HepG2 (cell line): Measurements from ENCODE around the gene RNH1. TPM values are rescaled to one million over a fixed set of nuclear protein-coding genes. Genes with fewer than 3 reads are reported as not detected.

Experiments
- ARNT ChIP-seq: fragments of 450-650 bp; IDR thresholded peaks from 2 replicates; pipeline ENCODE4 v1.6.1; 2017
- CENPT ChIP-seq: sonication (generic); formaldehyde crosslinking; IDR thresholded peaks from 2 replicates; pipeline ENCODE4 v1.8.0; 2022; ENCODE audit warnings: low read depth, mild to moderate bottlenecking, moderate library complexity, missing genetic modification reagents
- CREM ChIP-seq, 2 experiments: sonication (generic) in 1 of 2; formaldehyde crosslinking in 1 of 2; IDR thresholded peaks; 2 replicates each; pipeline versions ENCODE4 v1.4.0 to v1.6.1; 2016 to 2020; ENCODE audit warnings: antibody characterized with exemption in 1 of 2, mild to moderate bottlenecking in 1 of 2, missing genetic modification reagents in 1 of 2
- FOXM1 ChIP-seq: sonication (generic); formaldehyde crosslinking; IDR thresholded peaks from 2 replicates; pipeline ENCODE4 v1.5.0; 2020; ENCODE audit warnings: missing genetic modification reagents
- KDM3A ChIP-seq: IDR thresholded peaks from 2 replicates; pipeline ENCODE4 v1.6.1; 2018; ENCODE audit warnings: low read depth, missing compliant biosample characterization
- NCOA5 ChIP-seq: sonication (generic); formaldehyde crosslinking; IDR thresholded peaks from 2 replicates; pipeline ENCODE4 v1.4.0; 2020; ENCODE audit warnings: missing genetic modification reagents
- NPAS2 ChIP-seq: sonication (generic); formaldehyde crosslinking; IDR thresholded peaks from 2 replicates; pipeline ENCODE4 v1.8.0; 2022; ENCODE audit warnings: mild to moderate bottlenecking, missing genetic modification reagents, borderline replicate concordance
- PRMT3 ChIP-seq: sonication (generic); formaldehyde crosslinking; IDR thresholded peaks from 2 replicates; pipeline ENCODE4 v1.8.1; 2022; ENCODE audit warnings: low read depth, mild to moderate bottlenecking, moderate library complexity, missing genetic modification reagents, borderline replicate concordance
- RARA ChIP-seq: IDR thresholded peaks from 2 replicates; pipeline ENCODE4 v1.6.1; 2016; ENCODE audit warnings: missing genetic modification reagents, missing compliant biosample characterization
- TAF15 ChIP-seq: fragments of 200-400 bp; formaldehyde crosslinking; IDR thresholded peaks from one replicate; pipeline ENCODE4 v1.6.1; 2018; ENCODE audit warnings: mild to moderate bottlenecking, low read depth, low read length; ENCODE audit not compliant: poor library complexity, severe bottlenecking
- XBP1 ChIP-seq: sonication (generic); formaldehyde crosslinking; IDR thresholded peaks from 2 replicates; pipeline ENCODE4 v1.5.0; 2020; ENCODE audit warnings: missing genetic modification reagents
- ZNF446 ChIP-seq: sonication (generic); formaldehyde crosslinking; IDR thresholded peaks from 2 replicates; pipeline ENCODE4 v1.5.0; 2020; ENCODE audit warnings: mild to moderate bottlenecking, missing genetic modification reagents
- ZNF547 ChIP-seq: sonication (generic); formaldehyde crosslinking; IDR thresholded peaks from 2 replicates; pipeline ENCODE4 v1.5.1; 2020; ENCODE audit warnings: mild to moderate bottlenecking, missing genetic modification reagents
- ZSCAN12 ChIP-seq: sonication (generic); formaldehyde crosslinking; IDR thresholded peaks from 2 replicates; pipeline ENCODE4 v1.9.0; 2021; ENCODE audit warnings: mild to moderate bottlenecking, missing genetic modification reagents
- ZSCAN9 ChIP-seq: IDR thresholded peaks from 2 replicates; pipeline ENCODE4 v1.6.1; 2016; ENCODE audit warnings: borderline replicate concordance
- polyA plus RNA-seq, 8 experiments: library from polyadenylated mRNA; depleted of rRNA in 3 of 8; stranded (reverse) in 7 of 8; unstranded in 1 of 8; fragments of >200 nt; fragmentation: Illumina TruSeq in 4 of 8; extraction: Trizol in 4 of 8; gene quantifications; 2 replicates each; pipeline versions ENCODE4 v1.2.1 to v1.2.3, GENCODE V29; 2011 to 2016; ENCODE audit warnings: low read depth in 4 of 8, missing spikeins in 1 of 8, mixed read lengths in 1 of 8; ENCODE audit not compliant: insufficient read depth in 1 of 8
- total RNA-seq, 5 experiments: library from RNA; depleted of rRNA; stranded (reverse); fragments of >200 nt; fragmentation: Illumina TruSeq; extraction: Trizol; gene quantifications; 2 replicates each; pipeline ENCODE4 v1.2.3, GENCODE V29; 2016; ENCODE audit warnings: low read depth in 1 of 5
- TF ChIP-seq, protein P1 (sequence below): sonication (generic); formaldehyde crosslinking; IDR thresholded peaks from 2 replicates; pipeline ENCODE4 v1.4.0; 2020; ENCODE audit warnings: missing genetic modification reagents
- TF ChIP-seq, protein P2 (sequence below): sonication (generic); formaldehyde crosslinking; IDR thresholded peaks from 2 replicates; pipeline ENCODE4 v1.9.0; 2021; ENCODE audit warnings: missing genetic modification reagents, mild to moderate bottlenecking, borderline replicate concordance
- TF ChIP-seq, protein P3 (sequence below): sonication (generic); formaldehyde crosslinking; IDR thresholded peaks from 2 replicates; pipeline ENCODE4 v1.8.0; 2022; ENCODE audit warnings: mild to moderate bottlenecking, missing genetic modification reagents, moderate library complexity
- TF ChIP-seq, protein P4 (sequence below): IDR thresholded peaks from 2 replicates; pipeline ENCODE4 v1.6.1; 2016; ENCODE audit warnings: mild to moderate bottlenecking, missing biosample characterization, missing genetic modification reagents
- TF ChIP-seq, protein P5 (sequence below): sonication (generic); formaldehyde crosslinking; IDR thresholded peaks from 2 replicates; pipeline ENCODE4 v1.4.0; 2020; ENCODE audit warnings: mild to moderate bottlenecking, missing genetic modification reagents
- TF ChIP-seq, protein P6 (sequence below): sonication (generic); formaldehyde crosslinking; IDR thresholded peaks from 2 replicates; pipeline ENCODE4 v1.5.0; 2020; ENCODE audit warnings: mild to moderate bottlenecking, missing genetic modification reagents

RNH1 gene
- total and polyA plus RNA-seq, 2 of the 13 experiments (the other 11 are each of a cell fraction or from before 2014, with no cell fraction given): 36.0 to 74.1 TPM

DNA sequence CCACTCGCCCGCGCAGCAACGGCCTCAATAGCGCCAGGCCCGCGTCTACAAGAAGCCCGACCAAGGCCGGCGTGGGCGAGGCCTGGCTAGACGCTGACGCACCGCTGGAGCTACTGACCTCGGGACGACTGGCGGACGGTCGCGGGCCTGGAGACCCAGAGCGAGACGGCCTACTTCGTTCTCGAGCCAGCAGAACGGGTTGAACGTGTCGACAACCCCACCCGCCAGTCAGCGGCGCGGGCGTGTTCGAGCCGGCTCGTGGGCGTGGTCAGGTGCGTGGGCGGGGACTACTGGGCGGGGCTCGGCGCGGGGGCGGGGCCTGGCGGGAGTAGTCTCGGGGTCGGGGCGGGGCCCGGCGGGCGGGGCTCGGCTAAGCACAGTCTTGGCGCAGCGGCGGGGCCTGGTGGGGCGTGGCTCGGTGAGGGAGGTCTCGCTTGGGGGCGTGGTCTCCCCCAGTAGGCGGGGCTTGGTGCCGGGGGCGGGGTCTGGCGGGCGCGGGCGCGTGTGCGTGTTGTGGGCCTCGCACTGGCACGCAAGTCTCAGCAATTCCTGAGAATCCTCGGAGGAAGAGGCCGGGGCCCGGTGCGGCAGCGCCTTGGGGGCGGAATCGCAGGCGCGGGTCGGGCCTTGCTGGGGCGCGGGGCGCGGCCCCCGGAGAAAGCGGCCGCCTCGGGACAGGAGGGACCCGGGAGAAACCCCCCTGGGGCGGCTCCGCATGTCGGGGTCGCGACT is at the start of gene RNH1 (continued):
- TF ChIP-seq CREM (IDR thresholded peaks at IDR 0.05): no peak
- TF ChIP-seq CREM (CRISPR knock-in tag; IDR thresholded peaks at IDR 0.05): no peak
- no peak for TF ChIP-seq ZSCAN9 (CRISPR knock-in tag)
- no peak for TF ChIP-seq NPAS2 (CRISPR knock-in tag)
- no peak for TF ChIP-seq RARA (CRISPR knock-in tag)
- no peak for TF ChIP-seq ARNT
- TF ChIP-seq, protein P1, sequence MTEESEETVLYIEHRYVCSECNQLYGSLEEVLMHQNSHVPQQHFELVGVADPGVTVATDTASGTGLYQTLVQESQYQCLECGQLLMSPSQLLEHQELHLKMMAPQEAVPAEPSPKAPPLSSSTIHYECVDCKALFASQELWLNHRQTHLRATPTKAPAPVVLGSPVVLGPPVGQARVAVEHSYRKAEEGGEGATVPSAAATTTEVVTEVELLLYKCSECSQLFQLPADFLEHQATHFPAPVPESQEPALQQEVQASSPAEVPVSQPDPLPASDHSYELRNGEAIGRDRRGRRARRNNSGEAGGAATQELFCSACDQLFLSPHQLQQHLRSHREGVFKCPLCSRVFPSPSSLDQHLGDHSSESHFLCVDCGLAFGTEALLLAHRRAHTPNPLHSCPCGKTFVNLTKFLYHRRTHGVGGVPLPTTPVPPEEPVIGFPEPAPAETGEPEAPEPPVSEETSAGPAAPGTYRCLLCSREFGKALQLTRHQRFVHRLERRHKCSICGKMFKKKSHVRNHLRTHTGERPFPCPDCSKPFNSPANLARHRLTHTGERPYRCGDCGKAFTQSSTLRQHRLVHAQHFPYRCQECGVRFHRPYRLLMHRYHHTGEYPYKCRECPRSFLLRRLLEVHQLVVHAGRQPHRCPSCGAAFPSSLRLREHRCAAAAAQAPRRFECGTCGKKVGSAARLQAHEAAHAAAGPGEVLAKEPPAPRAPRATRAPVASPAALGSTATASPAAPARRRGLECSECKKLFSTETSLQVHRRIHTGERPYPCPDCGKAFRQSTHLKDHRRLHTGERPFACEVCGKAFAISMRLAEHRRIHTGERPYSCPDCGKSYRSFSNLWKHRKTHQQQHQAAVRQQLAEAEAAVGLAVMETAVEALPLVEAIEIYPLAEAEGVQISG (CRISPR knock-in tag): no peak
- no peak for TF ChIP-seq FOXM1
- TF ChIP-seq PRMT3 (CRISPR knock-in tag): no peak
- no peak for TF ChIP-seq ZNF446
- TF ChIP-seq, protein P2, sequence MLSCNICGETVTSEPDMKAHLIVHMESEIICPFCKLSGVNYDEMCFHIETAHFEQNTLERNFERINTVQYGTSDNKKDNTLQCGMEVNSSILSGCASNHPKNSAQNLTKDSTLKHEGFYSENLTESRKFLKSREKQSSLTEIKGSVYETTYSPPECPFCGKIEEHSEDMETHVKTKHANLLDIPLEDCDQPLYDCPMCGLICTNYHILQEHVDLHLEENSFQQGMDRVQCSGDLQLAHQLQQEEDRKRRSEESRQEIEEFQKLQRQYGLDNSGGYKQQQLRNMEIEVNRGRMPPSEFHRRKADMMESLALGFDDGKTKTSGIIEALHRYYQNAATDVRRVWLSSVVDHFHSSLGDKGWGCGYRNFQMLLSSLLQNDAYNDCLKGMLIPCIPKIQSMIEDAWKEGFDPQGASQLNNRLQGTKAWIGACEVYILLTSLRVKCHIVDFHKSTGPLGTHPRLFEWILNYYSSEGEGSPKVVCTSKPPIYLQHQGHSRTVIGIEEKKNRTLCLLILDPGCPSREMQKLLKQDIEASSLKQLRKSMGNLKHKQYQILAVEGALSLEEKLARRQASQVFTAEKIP (CRISPR knock-in tag): no peak
- no peak for TF ChIP-seq NCOA5 (CRISPR knock-in tag)
- TF ChIP-seq TAF15: no peak
- TF ChIP-seq, protein P3, sequence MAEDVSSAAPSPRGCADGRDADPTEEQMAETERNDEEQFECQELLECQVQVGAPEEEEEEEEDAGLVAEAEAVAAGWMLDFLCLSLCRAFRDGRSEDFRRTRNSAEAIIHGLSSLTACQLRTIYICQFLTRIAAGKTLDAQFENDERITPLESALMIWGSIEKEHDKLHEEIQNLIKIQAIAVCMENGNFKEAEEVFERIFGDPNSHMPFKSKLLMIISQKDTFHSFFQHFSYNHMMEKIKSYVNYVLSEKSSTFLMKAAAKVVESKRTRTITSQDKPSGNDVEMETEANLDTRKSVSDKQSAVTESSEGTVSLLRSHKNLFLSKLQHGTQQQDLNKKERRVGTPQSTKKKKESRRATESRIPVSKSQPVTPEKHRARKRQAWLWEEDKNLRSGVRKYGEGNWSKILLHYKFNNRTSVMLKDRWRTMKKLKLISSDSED (CRISPR knock-in tag): no peak
- no peak for TF ChIP-seq ZSCAN12 (CRISPR knock-in tag)
- 0 out of 2 replicates have a peak, but pooled peaks have one; percentile 49 for TF ChIP-seq CENPT (CRISPR knock-in tag)
- no peak for TF ChIP-seq KDM3A (CRISPR knock-in tag)
- TF ChIP-seq, protein P4, sequence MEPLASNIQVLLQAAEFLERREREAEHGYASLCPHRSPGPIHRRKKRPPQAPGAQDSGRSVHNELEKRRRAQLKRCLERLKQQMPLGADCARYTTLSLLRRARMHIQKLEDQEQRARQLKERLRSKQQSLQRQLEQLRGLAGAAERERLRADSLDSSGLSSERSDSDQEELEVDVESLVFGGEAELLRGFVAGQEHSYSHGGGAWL: no peak
- no peak for TF ChIP-seq XBP1 (CRISPR knock-in tag)
- TF ChIP-seq, protein P5, sequence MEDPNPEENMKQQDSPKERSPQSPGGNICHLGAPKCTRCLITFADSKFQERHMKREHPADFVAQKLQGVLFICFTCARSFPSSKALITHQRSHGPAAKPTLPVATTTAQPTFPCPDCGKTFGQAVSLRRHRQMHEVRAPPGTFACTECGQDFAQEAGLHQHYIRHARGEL (CRISPR knock-in tag): no peak
- TF ChIP-seq, protein P6, sequence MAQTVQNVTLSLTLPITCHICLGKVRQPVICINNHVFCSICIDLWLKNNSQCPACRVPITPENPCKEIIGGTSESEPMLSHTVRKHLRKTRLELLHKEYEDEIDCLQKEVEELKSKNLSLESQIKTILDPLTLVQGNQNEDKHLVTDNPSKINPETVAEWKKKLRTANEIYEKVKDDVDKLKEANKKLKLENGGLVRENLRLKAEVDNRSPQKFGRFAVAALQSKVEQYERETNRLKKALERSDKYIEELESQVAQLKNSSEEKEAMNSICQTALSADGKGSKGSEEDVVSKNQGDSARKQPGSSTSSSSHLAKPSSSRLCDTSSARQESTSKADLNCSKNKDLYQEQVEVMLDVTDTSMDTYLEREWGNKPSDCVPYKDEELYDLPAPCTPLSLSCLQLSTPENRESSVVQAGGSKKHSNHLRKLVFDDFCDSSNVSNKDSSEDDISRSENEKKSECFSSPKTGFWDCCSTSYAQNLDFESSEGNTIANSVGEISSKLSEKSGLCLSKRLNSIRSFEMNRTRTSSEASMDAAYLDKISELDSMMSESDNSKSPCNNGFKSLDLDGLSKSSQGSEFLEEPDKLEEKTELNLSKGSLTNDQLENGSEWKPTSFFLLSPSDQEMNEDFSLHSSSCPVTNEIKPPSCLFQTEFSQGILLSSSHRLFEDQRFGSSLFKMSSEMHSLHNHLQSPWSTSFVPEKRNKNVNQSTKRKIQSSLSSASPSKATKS (CRISPR knock-in tag): no peak
- no peak; the same call in 1 of the 2 replicates for TF ChIP-seq ZNF547 (CRISPR knock-in tag)
